ENCODE measurements around the gene ADAM12.
A peak's percentile ranks its signal among the peaks of the same experiment; 100 is the strongest.

ADAM12 gene

GRCh38 chr10:126004752-126005151 lies 383.5 kb downstream of the ADAM12 start (continued):
- TF ChIP-seq TSHZ2 (CRISPR knock-in tag; IDR thresholded peaks at IDR 0.05) (no peak), SNAI2 (CRISPR knock-in tag; IDR thresholded peaks at IDR 0.05) (no peak), CSDC2 (CRISPR knock-in tag; IDR thresholded peaks at IDR 0.05) (no peak), CSRNP3 (CRISPR knock-in tag; IDR thresholded peaks at IDR 0.05) (no peak), BACH2 (CRISPR knock-in tag; IDR thresholded peaks at IDR 0.05; ENCODE audit: borderline replicate concordance) (no peak), ZFP30 (CRISPR knock-in tag; IDR thresholded peaks at IDR 0.05) (no peak), RARB (CRISPR knock-in tag; IDR thresholded peaks at IDR 0.05) (no peak), ISL1 (CRISPR knock-in tag; IDR thresholded peaks at IDR 0.05) (no peak), ZC3H10 (CRISPR knock-in tag; IDR thresholded peaks at IDR 0.05) (no peak), PPARA (CRISPR knock-in tag; IDR thresholded peaks at IDR 0.05; ENCODE audit: borderline replicate concordance) (no peak)

- peak; percentile 88 for ATAC-seq
- TF ChIP-seq PATZ1 (CRISPR knock-in tag; IDR thresholded peaks at IDR 0.05; ENCODE audit: borderline replicate concordance) (no peak), TOX (CRISPR knock-in tag; IDR thresholded peaks at IDR 0.05; ENCODE audit: borderline replicate concordance) (no peak), ZNF70 (CRISPR knock-in tag; IDR thresholded peaks at IDR 0.05) (no peak), TSHZ2 (CRISPR knock-in tag; IDR thresholded peaks at IDR 0.05) (no peak), GLIS3 (CRISPR knock-in tag; IDR thresholded peaks at IDR 0.05) (no peak), CREB5 (CRISPR knock-in tag; IDR thresholded peaks at IDR 0.05; ENCODE audit: low read depth) (no peak), POU6F1 (CRISPR knock-in tag; IDR thresholded peaks at IDR 0.05; ENCODE audit: borderline replicate concordance, low read depth) (no peak), CSDC2 (CRISPR knock-in tag; IDR thresholded peaks at IDR 0.05) (no peak), CSRNP3 (CRISPR knock-in tag; IDR thresholded peaks at IDR 0.05) (no peak), SNAI2 (CRISPR knock-in tag; IDR thresholded peaks at IDR 0.05) (no peak), BACH2 (CRISPR knock-in tag; IDR thresholded peaks at IDR 0.05; ENCODE audit: borderline replicate concordance) (no peak), TCF4 (CRISPR knock-in tag; IDR thresholded peaks at IDR 0.05; ENCODE audit: borderline replicate concordance) (no peak), RARB (CRISPR knock-in tag; IDR thresholded peaks at IDR 0.05) (no peak), ZFP3 (CRISPR knock-in tag; IDR thresholded peaks at IDR 0.05) (no peak), ZFP30 (CRISPR knock-in tag; IDR thresholded peaks at IDR 0.05) (no peak), PPARA (CRISPR knock-in tag; IDR thresholded peaks at IDR 0.05; ENCODE audit: borderline replicate concordance) (no peak), ESRRG (CRISPR knock-in tag; IDR thresholded peaks at IDR 0.05) (no peak), OSR1 (CRISPR knock-in tag; IDR thresholded peaks at IDR 0.05) (no peak)
Measured at GRCh38 chr10:126001576-126001975, 386.7 kb downstream of the ADAM12 start.
